ENCODE measurements around the gene JDP2.

Gene JDP2

DNA sequence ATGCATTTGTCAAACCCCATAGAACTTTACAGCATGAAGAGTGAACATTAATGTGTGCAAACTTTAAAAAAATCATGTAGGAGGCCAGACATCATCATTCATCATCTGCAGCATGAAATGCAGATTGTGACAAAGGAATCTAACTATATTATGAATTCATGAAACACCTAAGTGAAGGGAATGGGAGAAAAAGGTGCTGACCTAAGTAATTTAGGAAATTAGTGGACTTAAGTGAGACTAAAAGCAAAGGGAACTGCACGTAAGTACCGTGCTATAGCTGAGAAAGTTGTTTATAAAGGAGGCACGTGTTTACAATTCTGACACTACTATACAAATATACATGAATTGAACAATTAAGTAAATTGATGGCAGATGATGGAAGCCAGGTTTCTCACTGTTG is 37.6 kb upstream of the JDP2 start:
- no peaks in the 10 kb centered on the region for H3K4me1 ChIP-seq (ENCODE audit: control insufficient read depth, insufficient read depth, low read length)
- POLR2A ChIA-PET, result no interaction called here
- TF ChIP-seq ZXDB (tag by site-specific recombination; IDR thresholded peaks at IDR 0.05) (no peak), ZFP37 (tag by site-specific recombination; IDR thresholded peaks at IDR 0.05) (no peak), IKZF3 (tag by site-specific recombination; IDR thresholded peaks at IDR 0.05) (no peak), ZNF140 (tag by site-specific recombination; IDR thresholded peaks at IDR 0.05) (no peak), ZNF426 (tag by site-specific recombination; IDR thresholded peaks at IDR 0.05) (no peak), GLIS1 (tag by site-specific recombination; IDR thresholded peaks at IDR 0.05) (no peak), KLF10 (tag by site-specific recombination; IDR thresholded peaks at IDR 0.05) (no peak), ZNF555 (tag by site-specific recombination; conservative IDR thresholded peaks at IDR 0.05) (no peak), GLI4 (tag by site-specific recombination; IDR thresholded peaks at IDR 0.05) (no peak), ZNF214 (tag by site-specific recombination; IDR thresholded peaks at IDR 0.05; ENCODE audit: borderline replicate concordance) (no peak), ZNF211 (tag by site-specific recombination; IDR thresholded peaks at IDR 0.05; ENCODE audit: low read depth) (no peak), ZNF146 (tag by site-specific recombination; IDR thresholded peaks at IDR 0.05) (no peak), ZBTB7A (tag by site-specific recombination; IDR thresholded peaks at IDR 0.05; ENCODE audit: low read depth) (no peak), ZNF473 (tag by site-specific recombination; IDR thresholded peaks at IDR 0.05) (no peak), ZNF777 (tag by site-specific recombination; IDR thresholded peaks at IDR 0.05; ENCODE audit: borderline replicate concordance) (no peak)
- TF ChIP-seq, protein P1, sequence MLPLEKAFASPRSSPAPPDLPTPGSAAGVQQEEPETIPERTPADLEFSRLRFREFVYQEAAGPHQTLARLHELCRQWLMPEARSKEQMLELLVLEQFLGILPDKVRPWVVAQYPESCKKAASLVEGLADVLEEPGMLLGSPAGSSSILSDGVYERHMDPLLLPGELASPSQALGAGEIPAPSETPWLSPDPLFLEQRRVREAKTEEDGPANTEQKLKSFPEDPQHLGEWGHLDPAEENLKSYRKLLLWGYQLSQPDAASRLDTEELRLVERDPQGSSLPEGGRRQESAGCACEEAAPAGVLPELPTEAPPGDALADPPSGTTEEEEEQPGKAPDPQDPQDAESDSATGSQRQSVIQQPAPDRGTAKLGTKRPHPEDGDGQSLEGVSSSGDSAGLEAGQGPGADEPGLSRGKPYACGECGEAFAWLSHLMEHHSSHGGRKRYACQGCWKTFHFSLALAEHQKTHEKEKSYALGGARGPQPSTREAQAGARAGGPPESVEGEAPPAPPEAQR (tag by site-specific recombination; IDR thresholded peaks at IDR 0.05), result no peak
- TF ChIP-seq, protein P2, sequence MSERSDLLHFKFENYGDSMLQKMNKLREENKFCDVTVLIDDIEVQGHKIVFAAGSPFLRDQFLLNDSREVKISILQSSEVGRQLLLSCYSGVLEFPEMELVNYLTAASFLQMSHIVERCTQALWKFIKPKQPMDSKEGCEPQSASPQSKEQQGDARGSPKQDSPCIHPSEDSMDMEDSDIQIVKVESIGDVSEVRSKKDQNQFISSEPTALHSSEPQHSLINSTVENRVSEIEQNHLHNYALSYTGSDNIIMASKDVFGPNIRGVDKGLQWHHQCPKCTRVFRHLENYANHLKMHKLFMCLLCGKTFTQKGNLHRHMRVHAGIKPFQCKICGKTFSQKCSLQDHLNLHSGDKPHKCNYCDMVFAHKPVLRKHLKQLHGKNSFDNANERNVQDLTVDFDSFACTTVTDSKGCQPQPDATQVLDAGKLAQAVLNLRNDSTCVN (tag by site-specific recombination; optimal IDR thresholded peaks at IDR 0.05), result no peak
- TF ChIP-seq, protein P3, sequence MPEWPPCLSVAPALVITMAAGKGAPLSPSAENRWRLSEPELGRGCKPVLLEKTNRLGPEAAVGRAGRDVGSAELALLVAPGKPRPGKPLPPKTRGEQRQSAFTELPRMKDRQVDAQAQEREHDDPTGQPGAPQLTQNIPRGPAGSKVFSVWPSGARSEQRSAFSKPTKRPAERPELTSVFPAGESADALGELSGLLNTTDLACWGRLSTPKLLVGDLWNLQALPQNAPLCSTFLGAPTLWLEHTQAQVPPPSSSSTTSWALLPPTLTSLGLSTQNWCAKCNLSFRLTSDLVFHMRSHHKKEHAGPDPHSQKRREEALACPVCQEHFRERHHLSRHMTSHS (tag by site-specific recombination; IDR thresholded peaks at IDR 0.05), result no peak
- TF ChIP-seq, protein P4, sequence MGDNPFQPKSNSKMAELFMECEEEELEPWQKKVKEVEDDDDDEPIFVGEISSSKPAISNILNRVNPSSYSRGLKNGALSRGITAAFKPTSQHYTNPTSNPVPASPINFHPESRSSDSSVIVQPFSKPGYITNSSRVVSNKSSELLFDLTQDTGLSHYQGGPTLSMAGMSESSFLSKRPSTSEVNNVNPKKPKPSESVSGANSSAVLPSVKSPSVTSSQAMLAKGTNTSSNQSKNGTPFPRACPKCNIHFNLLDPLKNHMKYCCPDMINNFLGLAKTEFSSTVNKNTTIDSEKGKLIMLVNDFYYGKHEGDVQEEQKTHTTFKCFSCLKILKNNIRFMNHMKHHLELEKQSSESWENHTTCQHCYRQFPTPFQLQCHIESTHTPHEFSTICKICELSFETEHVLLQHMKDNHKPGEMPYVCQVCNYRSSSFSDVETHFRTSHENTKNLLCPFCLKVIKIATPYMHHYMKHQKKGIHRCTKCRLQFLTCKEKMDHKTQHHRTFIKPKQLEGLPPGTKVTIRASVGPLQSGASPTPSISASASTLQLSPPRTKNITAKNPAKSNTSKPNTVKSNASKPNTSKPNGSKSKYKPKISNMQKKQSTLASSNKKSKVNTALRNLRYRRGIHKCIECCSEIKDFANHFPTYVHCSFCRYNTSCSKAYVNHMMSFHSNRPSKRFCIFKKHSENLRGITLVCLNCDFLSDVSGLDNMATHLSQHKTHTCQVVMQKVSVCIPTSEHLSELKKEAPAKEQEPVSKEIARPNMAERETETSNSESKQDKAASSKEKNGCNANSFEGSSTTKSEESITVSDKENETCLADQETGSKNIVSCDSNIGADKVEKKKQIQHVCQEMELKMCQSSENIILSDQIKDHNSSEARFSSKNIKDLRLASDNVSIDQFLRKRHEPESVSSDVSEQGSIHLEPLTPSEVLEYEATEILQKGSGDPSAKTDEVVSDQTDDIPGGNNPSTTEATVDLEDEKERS (tag by site-specific recombination; IDR thresholded peaks at IDR 0.05), result no peak
- CTCF ChIA-PET, result interaction anchor here (0.7 kb wide), 1 partner anchor 511 kb away, joined by 3 read pairs; no protein-coding TSS in a partner anchor
- no peak overlapping the region for H3K4me3 ChIP-seq (ENCODE audit: low read depth, low read length)
- no peaks in the 10 kb centered on the region for H3K36me3 ChIP-seq (ENCODE audit: control insufficient read depth in 2 of 2, insufficient read depth in 1 of 2, low read length in 2 of 2)
- no peak overlapping the region for H3K27ac ChIP-seq (ENCODE audit: extremely low read depth, low read depth, low read length)
- H3K9me3 ChIP-seq (ENCODE audit: control insufficient read depth, insufficient read depth, low read depth, low read length), result no peaks in the 10 kb centered on the region

DNA sequence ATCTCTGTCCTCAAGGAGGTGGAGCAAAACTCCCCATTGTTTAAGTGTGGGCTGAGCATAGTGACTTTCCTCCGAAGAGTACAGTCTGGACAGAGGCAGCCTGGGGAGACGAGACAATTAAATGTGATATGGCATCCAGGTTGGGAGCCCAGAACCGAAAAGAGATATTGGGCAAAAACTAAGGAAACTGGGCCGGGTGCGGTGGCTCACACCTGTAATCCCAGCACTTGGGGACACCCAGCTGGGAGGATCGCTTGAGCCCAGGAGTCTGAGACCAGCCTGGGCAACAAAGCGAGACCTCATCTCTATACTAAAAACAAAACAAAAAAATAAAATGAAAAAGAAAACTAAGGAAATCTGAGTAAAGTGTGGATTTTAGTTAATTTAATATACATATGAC is 35.9 kb upstream of the JDP2 start:
- CTCF ChIA-PET, result no interaction called here
- Histone ChIP-seq H3K9me3 (ENCODE audit: control insufficient read depth, insufficient read depth, low read depth, low read length) (no peaks in the 10 kb centered on the region), H3K27ac (ENCODE audit: extremely low read depth, low read depth, low read length) (no peak overlapping the region), H3K4me3 (ENCODE audit: low read depth, low read length) (no peak overlapping the region), H3K4me1 (ENCODE audit: control insufficient read depth, insufficient read depth, low read length) (no peaks in the 10 kb centered on the region), H3K36me3 (ENCODE audit: control insufficient read depth in 2 of 2, insufficient read depth in 1 of 2, low read length in 2 of 2) (no peaks in the 10 kb centered on the region)
- POLR2A ChIA-PET, result no interaction called here
- TF ChIP-seq SP7 (tag by site-specific recombination; IDR thresholded peaks at IDR 0.05), result no peak
- TF ChIP-seq ZNF830 (tag by site-specific recombination; IDR thresholded peaks at IDR 0.05; ENCODE audit: low read depth), result no peak
- TF ChIP-seq ZNF404 (tag by site-specific recombination; IDR thresholded peaks at IDR 0.05), result no peak

Data from HEK293 (cell line).